Mucosa of stomach (tissue), 1 donor: Measurements from ENCODE around the gene POU2F3.

Experiments
- H3K27me3 ChIP-seq: one replicate; pipeline ENCODE4 v1.7.0; 2013; ENCODE audit warnings: mild to moderate bottlenecking, low read length; ENCODE audit not compliant: control insufficient read depth, insufficient read depth
- H3K36me3 ChIP-seq: one replicate; pipeline ENCODE4 v1.7.0; 2013; ENCODE audit warnings: low read length; ENCODE audit not compliant: control insufficient read depth, insufficient read depth
- H3K4me1 ChIP-seq: one replicate; pipeline ENCODE4 v1.7.0; 2013; ENCODE audit warnings: mild to moderate bottlenecking, low read length; ENCODE audit not compliant: control insufficient read depth, insufficient read depth
- H3K4me3 ChIP-seq: one replicate; pipeline ENCODE4 v1.7.0; 2013; ENCODE audit warnings: low read length
- H3K9ac ChIP-seq: one replicate; pipeline ENCODE4 v1.7.0; 2013; ENCODE audit warnings: mild to moderate bottlenecking, low read length, moderate library complexity
- H3K9me3 ChIP-seq: one replicate; pipeline ENCODE4 v1.7.0; 2013; ENCODE audit warnings: mild to moderate bottlenecking, low read length, moderate library complexity; ENCODE audit not compliant: control insufficient read depth
- donor health status: Pancreatic carcinoma.

Gene POU2F3

GRCh38 chr11:120222916-120223315, 17.0 kb upstream of the POU2F3 start:
- Histone ChIP-seq H3K36me3 (no peaks in the 10 kb centered on the region), H3K4me3 (no peak overlapping the region), H3K9ac (no peak overlapping the region), H3K27me3 (no peaks in the 10 kb centered on the region), H3K4me1 (peaks cover 42% of the 10 kb centered on the region), H3K9me3 (no peaks in the 10 kb centered on the region)

GRCh38 chr11:120223793-120224192, 16.1 kb upstream of the POU2F3 start:
- Histone ChIP-seq H3K4me1 (peaks cover 33% of the 10 kb centered on the region), H3K36me3 (no peaks in the 10 kb centered on the region), H3K27me3 (no peaks in the 10 kb centered on the region), H3K9me3 (no peaks in the 10 kb centered on the region), H3K9ac (no peak overlapping the region), H3K4me3 (no peak overlapping the region)

GRCh38 chr11:120224361-120224760, 15.6 kb upstream of the POU2F3 start:
- no peaks in the 10 kb centered on the region for H3K27me3 ChIP-seq
- H3K9me3 ChIP-seq: no peaks in the 10 kb centered on the region
- H3K9ac ChIP-seq: no peak overlapping the region
- H3K4me1 ChIP-seq: peaks cover 31% of the 10 kb centered on the region
- H3K4me3 ChIP-seq: no peak overlapping the region
- H3K36me3 ChIP-seq: no peaks in the 10 kb centered on the region

- peaks cover 22% of the 10 kb centered on the region for H3K4me1 ChIP-seq
- H3K4me3 ChIP-seq: no peak overlapping the region
- no peaks in the 10 kb centered on the region for H3K9me3 ChIP-seq
- H3K27me3 ChIP-seq: no peaks in the 10 kb centered on the region
- no peak overlapping the region for H3K9ac ChIP-seq
- no peaks in the 10 kb centered on the region for H3K36me3 ChIP-seq
Observed at GRCh38 chr11:120224972-120225909, 14.7 kb upstream of the POU2F3 start.

GRCh38 chr11:120226242-120226641, 13.7 kb upstream of the POU2F3 start:
- Histone ChIP-seq H3K4me3 (no peak overlapping the region), H3K9ac (no peak overlapping the region), H3K27me3 (no peaks in the 10 kb centered on the region), H3K4me1 (peaks cover 12% of the 10 kb centered on the region), H3K9me3 (no peaks in the 10 kb centered on the region), H3K36me3 (no peaks in the 10 kb centered on the region)

GRCh38 chr11:120226714-120227113, 13.2 kb upstream of the POU2F3 start:
- no peak overlapping the region for H3K4me3 ChIP-seq
- H3K9ac ChIP-seq: no peak overlapping the region
- no peaks in the 10 kb centered on the region for H3K27me3 ChIP-seq
- H3K36me3 ChIP-seq: no peaks in the 10 kb centered on the region
- H3K9me3 ChIP-seq: no peaks in the 10 kb centered on the region
- peaks cover 7% of the 10 kb centered on the region for H3K4me1 ChIP-seq

- no peak overlapping the region for H3K9ac ChIP-seq
- no peaks in the 10 kb centered on the region for H3K9me3 ChIP-seq
- peaks cover 1% of the 10 kb centered on the region for H3K4me1 ChIP-seq
- no peaks in the 10 kb centered on the region for H3K27me3 ChIP-seq
- no peak overlapping the region for H3K4me3 ChIP-seq
- no peaks in the 10 kb centered on the region for H3K36me3 ChIP-seq
Observed at GRCh38 chr11:120227228-120227852, 12.6 kb upstream of the POU2F3 start.

GRCh38 chr11:120228794-120229384, 11.1 kb upstream of the POU2F3 start:
- Histone ChIP-seq H3K9me3 (no peaks in the 10 kb centered on the region), H3K9ac (no peak overlapping the region), H3K4me1 (no peaks in the 10 kb centered on the region), H3K4me3 (no peak overlapping the region), H3K36me3 (no peaks in the 10 kb centered on the region), H3K27me3 (peaks cover 8% of the 10 kb centered on the region)

- Histone ChIP-seq H3K4me3 (no peak overlapping the region), H3K4me1 (no peaks in the 10 kb centered on the region), H3K9me3 (no peaks in the 10 kb centered on the region), H3K27me3 (peaks cover 13% of the 10 kb centered on the region), H3K36me3 (no peaks in the 10 kb centered on the region), H3K9ac (no peak overlapping the region)
Observed at GRCh38 chr11:120229451-120230424, 10.2 kb upstream of the POU2F3 start.

- Histone ChIP-seq H3K9me3 (no peaks in the 10 kb centered on the region), H3K36me3 (no peaks in the 10 kb centered on the region), H3K9ac (no peak overlapping the region), H3K4me3 (no peak overlapping the region), H3K4me1 (no peaks in the 10 kb centered on the region), H3K27me3 (peaks cover 13% of the 10 kb centered on the region)
Observed at GRCh38 chr11:120230433-120231071, 9.4 kb upstream of the POU2F3 start.

GRCh38 chr11:120231963-120232362, 8.0 kb upstream of the POU2F3 start:
- Histone ChIP-seq H3K36me3 (no peaks in the 10 kb centered on the region), H3K9ac (no peak overlapping the region), H3K27me3 (peaks cover 13% of the 10 kb centered on the region), H3K9me3 (no peaks in the 10 kb centered on the region), H3K4me1 (no peaks in the 10 kb centered on the region), H3K4me3 (no peak overlapping the region)
